HepG2 (cell line): ENCODE measurements around the gene TIMM23. TPM values are rescaled to one million over a fixed set of nuclear protein-coding genes. Genes with fewer than 3 reads are reported as not detected.

Experiments
- ATF7 ChIP-seq, 2 experiments: fragments of 450-650 bp in 1 of 2; sonication (generic) in 1 of 2; formaldehyde crosslinking in 1 of 2; IDR thresholded peaks; 2 replicates each; pipeline versions ENCODE4 v1.4.0 to v1.6.1; 2016 to 2020; ENCODE audit warnings: antibody characterized with exemption in 1 of 2, mild to moderate bottlenecking in 1 of 2, missing genetic modification reagents in 1 of 2
- GPN1 ChIP-seq: sonication (generic); formaldehyde crosslinking; IDR thresholded peaks from 2 replicates; pipeline ENCODE4 v1.5.1; 2020; ENCODE audit warnings: missing genetic modification reagents, borderline replicate concordance
- IKZF1 ChIP-seq: fragments of 450-650 bp; IDR thresholded peaks from 2 replicates; pipeline ENCODE4 v1.7.1; 2016
- KLF9 ChIP-seq: IDR thresholded peaks from 2 replicates; pipeline ENCODE4 v1.6.1; 2016; ENCODE audit warnings: low read depth
- MYC ChIP-seq: sonication (generic); formaldehyde crosslinking; IDR thresholded peaks from 2 replicates; pipeline ENCODE4 v1.9.0; 2021; ENCODE audit warnings: missing genetic modification reagents, borderline replicate concordance
- NKX3-1 ChIP-seq: sonication (generic); formaldehyde crosslinking; IDR thresholded peaks from 2 replicates; pipeline ENCODE4 v1.5.0; 2020; ENCODE audit warnings: missing genetic modification reagents
- NPAS2 ChIP-seq: sonication (generic); formaldehyde crosslinking; IDR thresholded peaks from 2 replicates; pipeline ENCODE4 v1.8.0; 2022; ENCODE audit warnings: mild to moderate bottlenecking, missing genetic modification reagents, borderline replicate concordance
- STAT5B ChIP-seq: sonication (generic); formaldehyde crosslinking; IDR thresholded peaks from 2 replicates; pipeline ENCODE4 v1.4.0; 2020; ENCODE audit warnings: missing genetic modification reagents
- TAF1 ChIP-seq: sonication (generic); formaldehyde crosslinking; IDR thresholded peaks from 2 replicates; pipeline ENCODE4 v1.4.0; 2020; ENCODE audit warnings: missing genetic modification reagents
- THAP7 ChIP-seq: sonication (generic); formaldehyde crosslinking; IDR thresholded peaks from 2 replicates; pipeline ENCODE4 v1.8.1; 2023; ENCODE audit warnings: mild to moderate bottlenecking, missing genetic modification reagents
- TMF1 ChIP-seq: sonication (generic); formaldehyde crosslinking; IDR thresholded peaks from 2 replicates; pipeline ENCODE4 v1.8.1; 2022; ENCODE audit warnings: low read depth, missing genetic modification reagents
- XRCC5 ChIP-seq: fragments of 200-400 bp; formaldehyde crosslinking; optimal IDR thresholded peaks from 2 replicates; pipeline ENCODE3; 2017; ENCODE audit warnings: mild to moderate bottlenecking, low read length
- ZBTB21 ChIP-seq: sonication (generic); formaldehyde crosslinking; IDR thresholded peaks from 2 replicates; pipeline ENCODE4 v1.4.0; 2020; ENCODE audit warnings: missing genetic modification reagents
- ZNF205 ChIP-seq: IDR thresholded peaks from 2 replicates; pipeline ENCODE4 v1.6.1; 2018; ENCODE audit warnings: missing biosample characterization, missing genetic modification reagents
- ZNF207 ChIP-seq: fragments of 450-650 bp; IDR thresholded peaks from 2 replicates; pipeline ENCODE4 v1.6.1; 2016; ENCODE audit warnings: antibody characterized with exemption, borderline replicate concordance
- ZNF234 ChIP-seq: sonication (generic); formaldehyde crosslinking; conservative IDR thresholded peaks from 2 replicates; pipeline ENCODE4 v1.5.1; 2020; ENCODE audit warnings: mild to moderate bottlenecking, missing genetic modification reagents
- ZNF296 ChIP-seq: sonication (generic); formaldehyde crosslinking; conservative IDR thresholded peaks from 2 replicates; pipeline ENCODE4 v1.5.0; 2020; ENCODE audit warnings: mild to moderate bottlenecking, missing genetic modification reagents
- ZNF354B ChIP-seq: sonication (generic); formaldehyde crosslinking; IDR thresholded peaks from 2 replicates; pipeline ENCODE4 v1.8.0; 2022; ENCODE audit warnings: mild to moderate bottlenecking, missing genetic modification reagents
- ZNF460 ChIP-seq: sonication (generic); formaldehyde crosslinking; IDR thresholded peaks from 2 replicates; pipeline ENCODE4 v1.5.1; 2020; ENCODE audit warnings: missing genetic modification reagents, mild to moderate bottlenecking, borderline replicate concordance
- ZNF563 ChIP-seq: sonication (generic); formaldehyde crosslinking; IDR thresholded peaks from 2 replicates; pipeline ENCODE4 v1.8.0; 2022; ENCODE audit warnings: mild to moderate bottlenecking, moderate library complexity, missing genetic modification reagents
- ZNF646 ChIP-seq: sonication (generic); formaldehyde crosslinking; IDR thresholded peaks from 2 replicates; pipeline ENCODE4 v1.9.0; 2021; ENCODE audit warnings: mild to moderate bottlenecking, missing genetic modification reagents
- ZNF703 ChIP-seq: sonication (generic); formaldehyde crosslinking; IDR thresholded peaks from 2 replicates; pipeline ENCODE4 v1.5.1; 2020; ENCODE audit warnings: missing genetic modification reagents, mild to moderate bottlenecking, moderate library complexity, borderline replicate concordance
- ZUFSP ChIP-seq: sonication (generic); formaldehyde crosslinking; IDR thresholded peaks from 2 replicates; pipeline ENCODE4 v1.9.0; 2021; ENCODE audit warnings: missing genetic modification reagents, mild to moderate bottlenecking, borderline replicate concordance
- polyA plus RNA-seq, 8 experiments: library from polyadenylated mRNA; depleted of rRNA in 3 of 8; stranded (reverse) in 7 of 8; unstranded in 1 of 8; fragments of >200 nt; fragmentation: Illumina TruSeq in 4 of 8; extraction: Trizol in 4 of 8; gene quantifications; 2 replicates each; pipeline versions ENCODE4 v1.2.1 to v1.2.3, GENCODE V29; 2011 to 2016; ENCODE audit warnings: low read depth in 4 of 8, missing spikeins in 1 of 8, mixed read lengths in 1 of 8; ENCODE audit not compliant: insufficient read depth in 1 of 8
- total RNA-seq, 5 experiments: library from RNA; depleted of rRNA; stranded (reverse); fragments of >200 nt; fragmentation: Illumina TruSeq; extraction: Trizol; gene quantifications; 2 replicates each; pipeline ENCODE4 v1.2.3, GENCODE V29; 2016; ENCODE audit warnings: low read depth in 1 of 5

TIMM23 gene
- total and polyA plus RNA-seq, 2 of the 13 experiments (the other 11 are each of a cell fraction or from before 2014, with no cell fraction given): 80.2 to 98.6 TPM

- TF ChIP-seq ZNF646 (CRISPR knock-in tag) (no peak), ZNF296 (CRISPR knock-in tag) (no peak), ZNF460 (CRISPR knock-in tag) (peak; percentile 52; the same call in 1 of the 2 replicates), TMF1 (no peak; the same call in 1 of the 2 replicates), KLF9 (CRISPR knock-in tag) (0 out of 2 replicates have a peak, but pooled peaks have one; percentile 35), ZNF205 (CRISPR knock-in tag) (peak; percentile 89), ZNF563 (CRISPR knock-in tag) (0 out of 2 replicates have a peak, but pooled peaks have one; percentile 35), ZNF207 (no peak), GPN1 (CRISPR knock-in tag) (no peak), THAP7 (CRISPR knock-in tag) (no peak), ZNF703 (CRISPR knock-in tag) (no peak), STAT5B (CRISPR knock-in tag) (no peak), ZUFSP (CRISPR knock-in tag) (no peak), IKZF1 (no peak), TAF1 (CRISPR knock-in tag) (peak; percentile 99), XRCC5 (peak; percentile 82), ZNF234 (CRISPR knock-in tag) (no peak), ZNF354B (no peak), MYC (peak; percentile 82), ZBTB21 (CRISPR knock-in tag) (0 out of 2 replicates have a peak, but pooled peaks have one; percentile 29), NKX3-1 (CRISPR knock-in tag) (peak; percentile 90), NPAS2 (CRISPR knock-in tag) (no peak), ATF7 (IDR thresholded peaks at IDR 0.05) (no peak), ATF7 (CRISPR knock-in tag; IDR thresholded peaks at IDR 0.05) (no peak)
Observed at GRCh38 chr10:46022978-46023702, 50.9 kb downstream of the TIMM23 start (continued).
